Upper lobe of left lung (tissue), 6 donors: Measurements from ENCODE around the gene DCLK1. TPM values are rescaled to one million over a fixed set of nuclear protein-coding genes. Genes with fewer than 3 reads are reported as not detected.
A peak's percentile ranks its signal among the peaks of the same experiment; 100 is the strongest.

ENCODE experiments used
- ATAC-seq, 2 donors: fragments of 200-7000 bp; cut with Tn5 transposase; one replicate each; pipeline ENCODE4 v1.9.1; 2022; ENCODE audit warnings: mild to moderate bottlenecking in 2 of 2, moderate library complexity in 2 of 2; ENCODE audit not compliant: low FRiP score in 2 of 2
- DNase-seq, 2 donors: peaks; one replicate each; pipeline ENCODE4 v3.0.0-alpha.2; 2019 to 2020
- H3K27ac ChIP-seq, 4 donors: fragments of 200-600 bp; sonication (generic); one replicate each; pipeline ENCODE4 v1.5.1; 2016 to 2019
- H3K27me3 ChIP-seq, 4 donors: fragments of 200-600 bp; sonication (generic); one replicate each; pipeline ENCODE4 v1.5.1; 2017 to 2019
- H3K36me3 ChIP-seq, 4 donors: fragments of 200-600 bp; sonication (generic); one replicate each; pipeline ENCODE4 v1.5.1; 2016 to 2019
- H3K4me1 ChIP-seq, 4 donors: fragments of 200-600 bp; sonication (generic); one replicate each; pipeline ENCODE4 v1.5.1; 2018 to 2019
- H3K4me3 ChIP-seq, 4 donors: fragments of 200-600 bp; sonication (generic); one replicate each; pipeline ENCODE4 v1.5.1; 2017 to 2019; ENCODE audit warnings: mild to moderate bottlenecking in 2 of 4, moderate library complexity in 1 of 4
- H3K9me3 ChIP-seq, 4 donors: fragments of 200-600 bp; sonication (generic); one replicate each; pipeline ENCODE4 v1.5.1; 2018 to 2019
- CTCF ChIP-seq, 6 experiments: fragments of 450-650 bp in 4 of 6; fragments of 200-600 bp in 2 of 6; sonication (generic) in 2 of 6; IDR thresholded peaks; one replicate each; pipeline ENCODE4 v1.5.1; 2016 to 2019; ENCODE audit warnings: antibody characterized with exemption in 6 of 6
- EP300 ChIP-seq, 4 donors: sonication (generic); formaldehyde crosslinking; IDR thresholded peaks; one replicate each; pipeline ENCODE4 v1.5.1; 2017; ENCODE audit warnings: antibody characterized with exemption in 4 of 4, control low read depth in 2 of 4
- POLR2A ChIP-seq, 4 donors: fragments of 450-650 bp; IDR thresholded peaks; one replicate each; pipeline ENCODE4 v1.5.1; 2016 to 2017; ENCODE audit warnings: antibody characterized with exemption in 4 of 4, mild to moderate bottlenecking in 2 of 4
- POLR2AphosphoS5 ChIP-seq, 2 donors: sonication (generic); formaldehyde crosslinking; IDR thresholded peaks; one replicate each; pipeline ENCODE4 v1.5.1; 2017; ENCODE audit warnings: antibody characterized with exemption in 2 of 2
- WGBS, 2 donors: methylation state at CpG; one replicate each; pipeline ENCODE4 v1.1.5; 2017 to 2018; 5-methylcytosine and 5-hydroxymethylcytosine counted together
- total RNA-seq, 6 donors: library from RNA; depleted of rRNA in 4 of 6; stranded (reverse); fragments of >200 nt in 4 of 6; gene quantifications; one replicate each; pipeline versions ENCODE4 v1.1.0 to v1.2.1, GENCODE V29; 2016 to 2021
- donor health status: DM: no; HTN: no; CAD: no; lungs with moderate emphysema.
- donor health status: DM: no; HTN: yes; CAD: no; lungs with severe emphysema.

Gene DCLK1
- total RNA-seq, 6 donors from 2014 or later, result 2.1 to 14.7 (median 3.9) TPM

GRCh38 chr13:35732565-35732964, 398.6 kb downstream of the DCLK1 start:
- 76 to 77% methylated on average over 4 of the region's 4 CpGs for WGBS, 2 donors
- Histone ChIP-seq H3K4me3 (no peak overlapping the region), H3K27ac (no peak overlapping the region), H3K9me3 (no peaks in the 10 kb centered on the region), H3K36me3 (no peaks in the 10 kb centered on the region), H3K27me3 (no peaks in the 10 kb centered on the region), H3K4me1 (no peaks in the 10 kb centered on the region)
- DNase-seq (no peak), ATAC-seq (no peak)
- no peak for TF ChIP-seq POLR2A (IDR thresholded peaks at IDR 0.05)
- TF ChIP-seq CTCF (IDR thresholded peaks at IDR 0.05), result no peak
- no peak for TF ChIP-seq POLR2AphosphoS5 (IDR thresholded peaks at IDR 0.05)
- no peak for TF ChIP-seq EP300 (IDR thresholded peaks at IDR 0.05)

GRCh38 chr13:35731471-35731870, 399.7 kb downstream of the DCLK1 start:
- Histone ChIP-seq H3K4me1 (no peaks in the 10 kb centered on the region), H3K36me3 (no peaks in the 10 kb centered on the region), H3K4me3 (no peak overlapping the region), H3K27ac (no peak overlapping the region), H3K27me3 (no peaks in the 10 kb centered on the region), H3K9me3 (no peaks in the 10 kb centered on the region)
- no peak for TF ChIP-seq EP300 (IDR thresholded peaks at IDR 0.05)
- TF ChIP-seq CTCF (IDR thresholded peaks at IDR 0.05), result no peak
- no peak for TF ChIP-seq POLR2AphosphoS5 (IDR thresholded peaks at IDR 0.05)
- no peak for TF ChIP-seq POLR2A (IDR thresholded peaks at IDR 0.05)
- ATAC-seq (no peak), DNase-seq (no peak)
- 89 to 92% methylated on average over 4 of the region's 4 CpGs for WGBS, 2 donors

GRCh38 chr13:35729926-35730627, 401.1 kb downstream of the DCLK1 start:
- WGBS, 2 donors, result 60 to 73% methylated on average over 5 of the region's 5 CpGs
- no peaks in the 10 kb centered on the region for H3K4me1 ChIP-seq
- DNase-seq (no peak), ATAC-seq (no peak)
- no peaks in the 10 kb centered on the region for H3K27me3 ChIP-seq
- H3K36me3 ChIP-seq, result no peaks in the 10 kb centered on the region
- no peaks in the 10 kb centered on the region for H3K9me3 ChIP-seq
- H3K4me3 ChIP-seq, result no peak overlapping the region
- no peak overlapping the region for H3K27ac ChIP-seq
- TF ChIP-seq POLR2A (IDR thresholded peaks at IDR 0.05), result no peak
- peak in 1 of 2 donors; percentile 30 for TF ChIP-seq POLR2AphosphoS5 (IDR thresholded peaks at IDR 0.05)
- no peak for TF ChIP-seq EP300 (IDR thresholded peaks at IDR 0.05)
- no peak for TF ChIP-seq CTCF (IDR thresholded peaks at IDR 0.05)

- WGBS, 2 donors, result 65 to 69% methylated on average over 5 to 6 of the region's 6 CpGs
- no peak for ATAC-seq
- DNase-seq, result no peak
- H3K9me3 ChIP-seq, result no peaks in the 10 kb centered on the region
- H3K27me3 ChIP-seq, result no peaks in the 10 kb centered on the region
- peaks cover 0 to 13% (median 5%) of the 10 kb centered on the region in 4 donors for H3K4me1 ChIP-seq
- TF ChIP-seq CTCF (IDR thresholded peaks at IDR 0.05), result no peak
- no peak for TF ChIP-seq EP300 (IDR thresholded peaks at IDR 0.05)
- no peak overlapping the region for H3K27ac ChIP-seq
- no peak overlapping the region for H3K4me3 ChIP-seq
- no peaks in the 10 kb centered on the region for H3K36me3 ChIP-seq
Measured at GRCh38 chr13:35727881-35728280, 403.3 kb downstream of the DCLK1 start.

GRCh38 chr13:35724446-35724845, 406.7 kb downstream of the DCLK1 start:
- peaks cover 3 to 20% (median 11%) of the 10 kb centered on the region in 4 donors for H3K4me1 ChIP-seq
- H3K4me3 ChIP-seq, result no peak overlapping the region
- ATAC-seq (peak in 1 of 2 donors; percentile 13), DNase-seq (no peak)
- H3K36me3 ChIP-seq, result no peaks in the 10 kb centered on the region
- H3K9me3 ChIP-seq, result no peaks in the 10 kb centered on the region
- no peak for TF ChIP-seq POLR2AphosphoS5 (IDR thresholded peaks at IDR 0.05)
- no peak for TF ChIP-seq POLR2A (IDR thresholded peaks at IDR 0.05)
- no peak for TF ChIP-seq EP300 (IDR thresholded peaks at IDR 0.05)
- TF ChIP-seq CTCF (IDR thresholded peaks at IDR 0.05), result no peak
- no peaks in the 10 kb centered on the region for H3K27me3 ChIP-seq
- H3K27ac ChIP-seq, result no peak overlapping the region
- WGBS, 2 donors, result 65 to 73% methylated on average over 6 of the region's 6 CpGs
